Gastroesophageal sphincter (tissue), 3 donors: ENCODE data around the gene RAB7B.

Source experiments
- CTCF ChIP-seq, 4 experiments: fragments of 200-600 bp in 2 of 4; fragments of 450-650 bp in 2 of 4; sonication (generic) in 1 of 4; IDR thresholded peaks; one replicate each; pipeline ENCODE4 v1.5.1; 2017 to 2019; ENCODE audit warnings: antibody characterized with exemption in 4 of 4, mild to moderate bottlenecking in 2 of 4, moderate library complexity in 2 of 4
- POLR2A ChIP-seq, 2 donors: fragments of 450-650 bp; IDR thresholded peaks; one replicate each; pipeline ENCODE4 v1.6.1; 2017; ENCODE audit warnings: antibody characterized with exemption in 2 of 2, mild to moderate bottlenecking in 2 of 2, moderate library complexity in 1 of 2

GRCh38 chr1:206002871-206003801 lies at the start of gene RAB7B:
- no peak for TF ChIP-seq CTCF (IDR thresholded peaks at IDR 0.05)
- no peak for TF ChIP-seq POLR2A (IDR thresholded peaks at IDR 0.05)
